Cortex of kidney (tissue), 1 donor: ENCODE results near the gene PADI6.
"Not testable (repeated sequence)": the region's sequence is repeated elsewhere in the genome, so short reads cannot be mapped to it uniquely, and the experiment has no call there.

Experiments
- DNase-seq: peaks from one replicate; lab custom pipeline; 2025; lab: John Stamatoyannopoulos, UW

The PADI6 gene

DNA sequence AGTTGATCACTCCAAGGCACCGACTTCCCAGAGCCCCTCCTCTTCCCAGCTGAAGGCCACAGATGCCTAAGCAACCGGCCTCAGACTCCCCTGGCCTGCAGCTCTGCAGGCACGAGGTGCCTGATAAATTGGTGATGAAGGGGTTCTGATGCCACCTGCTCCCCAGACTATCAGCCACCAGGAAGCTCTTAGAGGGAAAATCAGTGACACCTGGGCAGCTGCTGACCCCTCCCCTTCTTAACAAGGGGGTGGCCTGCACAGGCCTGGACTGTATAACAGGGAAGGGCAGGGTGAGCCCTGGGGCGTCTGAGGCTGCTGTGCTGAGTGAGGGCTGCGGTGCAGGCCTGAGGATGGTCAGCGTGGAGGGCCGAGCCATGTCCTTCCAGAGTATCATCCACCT is at the start of gene PADI6:
Gene PADI6, plus strand, starts transcription at position 301 of the 400 bp plus-strand sequence. Its CDS starts 50 bp downstream, at position 351.
- DNase-seq = no peak

GRCh38 chr1:17328855-17329254 is 43.1 kb upstream of the PADI6 start:
- no peak for DNase-seq

- DNase-seq = no peak
Measured at GRCh38 chr1:17329610-17330009, 42.4 kb upstream of the PADI6 start.

DNA sequence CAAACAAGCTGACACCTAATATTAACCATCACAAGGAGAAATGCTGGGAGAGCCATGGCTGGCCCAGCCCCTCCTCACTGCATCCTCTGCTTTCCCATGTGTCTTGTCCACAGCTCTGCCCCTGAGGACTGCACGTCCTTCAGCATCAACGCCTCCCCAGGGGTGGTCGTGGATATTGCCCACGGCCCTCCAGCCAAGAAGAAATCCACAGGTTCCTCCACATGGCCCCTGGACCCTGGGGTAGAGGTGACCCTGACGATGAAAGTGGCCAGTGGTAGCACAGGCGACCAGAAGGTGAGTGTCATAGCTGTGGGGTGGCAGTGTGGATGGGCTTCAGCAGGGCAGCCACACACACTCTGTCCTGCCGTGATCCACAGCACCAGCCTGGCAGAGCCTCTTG is 41.1 kb upstream of the PADI6 start:
- no peak for DNase-seq

- no peak for DNase-seq
Measured at GRCh38 chr1:17333081-17333480, 38.9 kb upstream of the PADI6 start.

DNA sequence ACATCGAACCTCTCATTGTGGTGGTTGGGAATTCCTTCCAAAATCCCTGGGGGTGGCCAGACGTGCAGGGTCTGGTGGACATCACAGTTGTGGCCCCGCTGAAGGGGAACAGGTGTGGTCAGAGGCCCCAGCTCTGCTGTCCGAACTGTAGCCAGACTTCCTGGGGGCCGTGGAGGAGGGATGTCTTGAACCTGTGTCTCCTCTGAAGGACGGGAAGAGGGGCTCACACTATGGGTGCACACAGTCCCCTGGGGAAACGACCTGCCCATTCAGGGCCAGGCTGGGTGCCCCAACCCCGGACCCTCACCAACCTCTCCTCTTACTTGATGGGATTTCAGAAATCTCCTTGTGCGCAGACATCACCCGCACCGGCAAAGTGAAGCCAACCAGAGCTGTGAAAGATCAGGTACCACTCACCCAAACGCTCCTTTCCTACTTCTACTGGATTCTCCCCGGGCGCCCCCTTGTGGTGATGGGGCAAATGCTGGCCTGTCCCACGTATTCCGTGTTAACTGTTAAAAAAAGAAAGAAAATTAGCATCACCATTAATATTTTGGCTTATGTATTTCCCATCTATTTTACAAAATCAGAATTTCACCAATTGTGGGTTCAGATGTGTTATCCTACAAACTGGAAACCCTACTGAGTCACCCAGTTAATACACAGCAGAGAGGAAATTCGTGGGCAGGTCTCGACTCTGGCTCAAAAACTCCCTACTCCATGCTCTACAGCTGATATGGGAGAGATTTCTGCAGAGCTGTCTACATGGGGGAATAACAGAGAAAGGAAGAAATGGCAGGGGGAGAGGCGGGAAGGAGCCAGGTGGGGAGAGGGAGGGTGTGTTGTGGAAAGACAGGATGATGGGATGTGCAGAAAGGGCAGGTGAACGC is 35.9 kb upstream of the PADI6 start:
- DNase-seq = no peak

- no peak for DNase-seq
Measured at GRCh38 chr1:17338706-17339493, 33.1 kb upstream of the PADI6 start.

DNA sequence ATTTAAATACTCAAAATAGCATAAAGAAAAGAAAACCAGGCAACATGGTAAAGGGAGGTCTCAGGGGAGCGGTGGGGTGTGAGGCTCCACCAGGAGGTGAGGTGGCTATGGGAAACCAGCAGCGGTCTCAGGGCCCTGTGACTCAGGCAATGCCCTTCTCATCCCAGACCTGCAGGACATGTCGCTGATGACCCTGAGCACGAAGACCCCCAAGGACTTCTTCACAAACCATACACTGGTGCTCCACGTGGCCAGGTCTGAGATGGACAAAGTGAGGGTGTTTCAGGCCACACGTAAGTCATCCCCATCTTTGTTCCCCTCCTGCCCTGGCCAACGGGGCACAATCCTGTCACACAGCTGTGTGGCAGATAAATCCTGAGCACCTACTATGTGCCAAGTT is 32.5 kb upstream of the PADI6 start:
- DNase-seq = no peak

GRCh38 chr1:17340358-17340757 is 31.6 kb upstream of the PADI6 start:
- no peak for DNase-seq

GRCh38 chr1:17342014-17342441 is 30.0 kb upstream of the PADI6 start:
- no peak for DNase-seq

DNA sequence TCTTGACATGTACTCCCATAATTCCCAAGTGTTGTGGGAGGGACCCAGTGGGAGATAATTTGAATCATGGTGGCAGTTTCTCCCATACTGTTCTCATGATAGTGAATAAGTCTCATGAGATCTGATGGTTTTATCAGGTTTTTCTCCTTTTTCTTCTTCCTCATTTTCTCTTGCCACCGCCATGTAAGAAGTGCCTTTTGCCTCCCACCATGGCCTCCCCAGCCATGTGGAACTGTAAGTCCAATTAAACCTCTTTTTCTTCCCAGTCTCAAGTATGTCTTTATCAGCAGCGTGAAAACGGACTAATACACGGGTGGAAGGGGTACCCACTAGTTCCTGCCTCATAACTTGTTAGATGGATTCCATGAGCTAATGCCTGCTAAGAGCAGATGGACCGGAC is 26.5 kb upstream of the PADI6 start:
- not testable (repeated sequence) for DNase-seq

DNA sequence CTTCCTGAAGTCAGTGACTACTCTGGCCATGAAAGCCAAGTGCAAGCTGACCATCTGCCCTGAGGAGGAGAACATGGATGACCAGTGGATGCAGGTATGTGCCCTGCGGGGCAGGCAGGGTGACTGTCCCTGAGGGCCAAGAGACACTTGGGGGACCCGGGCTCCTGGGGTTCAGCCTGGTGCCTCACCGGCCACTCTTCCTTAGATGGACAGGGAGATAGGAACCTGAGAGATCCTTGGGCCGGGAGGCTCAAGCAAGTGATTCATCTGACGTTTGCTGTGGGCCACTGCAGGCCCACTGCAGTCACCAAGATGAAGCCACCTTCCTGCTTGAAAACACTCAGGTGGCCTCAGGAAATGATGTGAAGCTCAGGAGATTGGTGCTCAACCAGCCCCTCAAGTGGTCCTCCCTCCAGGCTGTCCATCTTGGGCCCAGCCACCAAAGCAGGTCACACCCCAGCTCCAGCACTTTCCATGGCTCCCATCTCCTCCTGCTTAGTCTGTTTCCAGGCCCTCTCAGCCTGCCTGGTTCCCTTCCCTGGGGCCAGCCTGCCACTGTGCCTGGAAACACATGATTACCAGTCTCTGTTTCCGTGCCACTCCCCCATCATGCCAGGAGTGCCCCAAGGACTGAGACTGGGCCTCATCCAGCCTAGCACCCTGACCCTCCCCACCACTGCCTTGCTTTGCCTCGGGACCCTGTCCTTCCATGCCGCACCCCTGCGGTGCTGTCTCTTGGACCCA is 25.8 kb upstream of the PADI6 start:
- DNase-seq = no peak

DNA sequence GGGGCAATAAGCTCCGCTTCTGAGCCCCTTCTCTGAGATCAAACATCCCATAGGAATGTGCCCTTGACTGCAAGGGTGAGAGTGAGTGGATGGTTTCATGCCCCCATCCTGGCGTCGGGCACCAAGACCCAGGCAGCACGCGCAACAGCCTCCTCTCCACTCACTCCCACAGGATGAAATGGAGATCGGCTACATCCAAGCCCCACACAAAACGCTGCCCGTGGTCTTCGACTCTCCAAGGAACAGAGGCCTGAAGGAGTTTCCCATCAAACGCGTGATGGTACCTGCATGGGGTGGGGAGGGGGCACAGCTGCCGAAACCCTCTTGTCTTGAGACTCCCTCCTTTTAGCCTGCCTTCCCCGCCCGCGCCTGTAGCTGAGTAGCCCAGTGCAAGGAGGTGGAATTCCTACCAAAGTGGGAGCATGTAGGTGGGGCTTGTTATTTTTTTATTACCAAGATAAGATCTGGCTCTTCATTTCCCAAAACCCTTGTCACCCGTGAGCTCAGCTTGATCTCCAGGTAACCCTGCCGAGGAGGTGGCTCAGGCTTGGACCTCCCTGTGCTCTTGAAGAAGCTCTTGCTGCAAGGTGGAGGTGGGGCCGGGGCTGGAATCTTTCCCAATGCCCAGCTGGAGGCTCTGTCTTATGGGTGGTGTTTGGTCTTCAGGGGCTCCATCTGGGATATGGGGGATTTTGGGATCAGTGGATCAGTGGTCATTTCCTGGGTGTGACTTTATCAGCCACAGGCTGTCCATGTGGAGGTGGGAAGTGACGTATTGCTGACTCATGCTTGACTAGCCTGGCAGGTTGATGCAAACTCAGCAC is 24.0 kb upstream of the PADI6 start:
- no peak for DNase-seq

- DNase-seq = no peak
Measured at GRCh38 chr1:17348593-17349234, 23.3 kb upstream of the PADI6 start.

GRCh38 chr1:17350083-17350482 is 21.9 kb upstream of the PADI6 start:
- no peak for DNase-seq

DNA sequence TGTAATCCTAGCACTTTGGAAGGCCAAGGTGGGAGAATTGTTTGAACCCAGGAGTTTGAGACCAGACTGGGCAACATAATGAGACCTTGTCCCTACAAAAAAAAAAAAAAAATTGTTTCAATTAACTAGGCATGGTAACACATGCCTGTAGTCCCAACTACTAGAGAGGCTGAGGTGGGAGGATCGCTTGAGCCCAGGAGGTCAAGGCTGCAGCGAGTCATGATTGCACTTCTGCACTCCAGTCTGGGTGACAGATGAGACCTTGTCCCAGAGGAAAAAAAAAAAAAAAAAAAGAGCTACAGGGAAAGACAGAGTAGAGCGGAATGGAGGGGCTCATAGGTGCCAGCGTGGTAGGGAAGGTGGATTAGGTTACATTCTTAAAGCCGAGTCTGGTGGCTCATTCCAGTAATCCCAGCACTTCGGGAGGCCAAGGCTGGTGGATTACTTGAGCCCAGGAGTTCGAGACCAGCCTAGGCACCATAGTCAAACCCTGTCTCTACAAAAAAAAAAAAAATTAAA is 21.0 kb upstream of the PADI6 start:
- DNase-seq = no peak

DNA sequence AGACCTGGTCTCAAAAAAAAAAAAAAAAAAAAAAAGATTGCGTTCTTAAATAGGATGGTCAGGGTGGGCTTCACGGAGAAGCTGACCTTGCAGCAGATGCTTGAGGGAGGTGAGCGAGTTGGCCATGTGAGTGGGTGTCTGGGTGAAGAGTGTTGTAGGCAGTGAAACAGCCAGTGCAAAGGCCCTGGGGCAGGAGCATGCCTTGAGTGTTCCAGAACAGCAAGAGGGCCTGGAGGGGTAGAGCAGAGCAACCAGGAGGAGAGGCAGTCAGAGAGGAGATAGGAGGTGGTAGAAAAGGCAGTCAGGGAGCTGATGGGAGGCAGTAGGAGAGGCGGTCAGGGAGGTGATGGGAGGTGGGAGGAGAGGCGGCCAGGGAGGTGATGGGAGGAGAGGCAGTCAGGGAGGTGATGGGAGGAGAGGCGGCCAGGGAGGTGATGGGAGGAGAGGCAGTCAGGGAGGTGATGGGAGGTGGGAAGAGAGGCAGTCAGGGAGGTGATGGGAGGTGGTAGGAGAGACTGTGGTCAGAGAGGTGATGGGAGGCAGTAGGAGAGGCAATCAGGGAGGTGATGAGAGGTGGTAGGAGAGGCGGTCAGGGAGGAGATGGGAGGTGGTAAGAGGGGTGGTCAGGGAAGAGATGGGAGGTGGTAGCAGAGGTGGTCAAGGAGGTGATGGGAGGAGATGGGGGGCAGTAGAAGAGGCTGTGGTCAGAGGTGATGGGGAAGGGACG is 20.2 kb upstream of the PADI6 start:
- no peak for DNase-seq

DNA sequence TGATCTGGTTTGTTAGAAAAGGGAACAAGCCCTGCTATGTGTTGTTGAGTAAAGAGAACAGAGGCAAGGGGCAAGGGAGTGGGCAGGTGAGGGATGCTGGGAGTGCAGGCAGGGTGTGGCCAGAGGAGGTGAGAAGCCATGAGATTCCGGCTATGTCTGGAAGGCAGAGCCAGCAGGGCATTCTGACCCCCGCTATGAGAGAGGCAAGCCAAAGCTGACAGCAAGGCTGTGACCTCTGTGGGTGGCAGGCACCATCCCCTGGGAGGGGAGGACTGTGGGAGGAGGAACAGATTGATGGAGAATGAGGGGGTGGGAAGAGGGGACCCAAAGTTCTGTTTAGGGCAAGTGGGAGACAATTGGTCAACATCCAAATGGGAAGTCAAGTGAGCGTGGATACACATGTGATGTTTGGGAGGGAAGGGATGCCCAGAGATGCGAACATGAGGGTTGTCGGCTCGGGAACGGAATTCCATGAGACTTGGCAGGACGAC is 19.5 kb upstream of the PADI6 start:
- no peak for DNase-seq

- no peak for DNase-seq
Measured at GRCh38 chr1:17355898-17356297, 16.1 kb upstream of the PADI6 start.
